HEK293 (cell line): Measurements from ENCODE around the gene P2RX4.

Experiments
- CTCF ChIP-seq: fragments of 450-650 bp; formaldehyde crosslinking; IDR thresholded peaks from 2 replicates; pipeline ENCODE4 v1.5.1; 2016; ENCODE audit warnings: missing biosample characterization, missing genetic modification characterization
- PATZ1 ChIP-seq: fragments of 450-650 bp; formaldehyde crosslinking; IDR thresholded peaks from 2 replicates; pipeline ENCODE4 v1.5.1; 2016; ENCODE audit warnings: missing biosample characterization, missing genetic modification characterization
- REST ChIP-seq: fragments of 450-650 bp; formaldehyde crosslinking; IDR thresholded peaks from 2 replicates; pipeline ENCODE4 v1.5.1; 2016; ENCODE audit warnings: missing biosample characterization, missing genetic modification characterization
- ZBTB26 ChIP-seq: fragments of 450-650 bp; formaldehyde crosslinking; optimal IDR thresholded peaks from 2 replicates; pipeline ENCODE3; 2016; ENCODE audit warnings: missing biosample characterization, mild to moderate bottlenecking, missing genetic modification characterization
- ZBTB44 ChIP-seq: fragments of 450-650 bp; IDR thresholded peaks from 2 replicates; pipeline ENCODE4 v1.5.1; 2018; ENCODE audit warnings: missing biosample characterization, mild to moderate bottlenecking, missing genetic modification characterization
- ZFHX2 ChIP-seq: fragments of 450-650 bp; formaldehyde crosslinking; conservative IDR thresholded peaks from 2 replicates; pipeline ENCODE4 v1.5.1; 2016; ENCODE audit warnings: missing biosample characterization, missing genetic modification characterization
- ZIC2 ChIP-seq: fragments of 450-650 bp; formaldehyde crosslinking; IDR thresholded peaks from 2 replicates; pipeline ENCODE4 v1.5.1; 2016; ENCODE audit warnings: missing biosample characterization, missing genetic modification characterization
- ZNF174 ChIP-seq: fragments of 450-650 bp; formaldehyde crosslinking; IDR thresholded peaks from 2 replicates; pipeline ENCODE4 v1.5.0; 2017; ENCODE audit warnings: missing biosample characterization, mild to moderate bottlenecking, missing genetic modification characterization
- ZNF311 ChIP-seq: fragments of 450-650 bp; formaldehyde crosslinking; IDR thresholded peaks from 2 replicates; pipeline ENCODE4 v1.5.1; 2017; ENCODE audit warnings: missing biosample characterization, missing genetic modification characterization, borderline replicate concordance
- ZNF596 ChIP-seq: fragments of 450-650 bp; IDR thresholded peaks from 2 replicates; pipeline ENCODE4 v1.5.0; 2018; ENCODE audit warnings: missing biosample characterization, mild to moderate bottlenecking, missing genetic modification characterization, moderate library complexity
- ZNF777 ChIP-seq: fragments of 450-650 bp; formaldehyde crosslinking; IDR thresholded peaks from 2 replicates; pipeline ENCODE4 v1.5.1; 2017; ENCODE audit warnings: missing biosample characterization, missing genetic modification characterization, borderline replicate concordance

GRCh38 chr12:121209221-121209620 lies 708 bp upstream of the P2RX4 start:
- TF ChIP-seq ZBTB26 (tag by site-specific recombination) = no peak
- TF ChIP-seq CTCF (tag by site-specific recombination) = no peak
- no peak for TF ChIP-seq ZNF777 (tag by site-specific recombination)
- TF ChIP-seq ZNF596 (tag by site-specific recombination) = no peak
- no peak for TF ChIP-seq ZNF311 (tag by site-specific recombination)
- no peak for TF ChIP-seq ZFHX2 (tag by site-specific recombination)
- TF ChIP-seq PATZ1 = no peak
- no peak for TF ChIP-seq ZBTB44 (tag by site-specific recombination)
- no peak for TF ChIP-seq ZIC2 (tag by site-specific recombination)
- TF ChIP-seq ZNF174 (tag by site-specific recombination) = no peak
- TF ChIP-seq REST = no peak
